ENCODE results near the gene TRPV5. TPM values are rescaled to one million over a fixed set of nuclear protein-coding genes. Genes with fewer than 3 reads are reported as not detected.

The TRPV5 gene
- total and polyA plus RNA-seq, 2 donors (not counting 3 experiments of a cell fraction or from before 2014, with no cell fraction given): not detected

DNA sequence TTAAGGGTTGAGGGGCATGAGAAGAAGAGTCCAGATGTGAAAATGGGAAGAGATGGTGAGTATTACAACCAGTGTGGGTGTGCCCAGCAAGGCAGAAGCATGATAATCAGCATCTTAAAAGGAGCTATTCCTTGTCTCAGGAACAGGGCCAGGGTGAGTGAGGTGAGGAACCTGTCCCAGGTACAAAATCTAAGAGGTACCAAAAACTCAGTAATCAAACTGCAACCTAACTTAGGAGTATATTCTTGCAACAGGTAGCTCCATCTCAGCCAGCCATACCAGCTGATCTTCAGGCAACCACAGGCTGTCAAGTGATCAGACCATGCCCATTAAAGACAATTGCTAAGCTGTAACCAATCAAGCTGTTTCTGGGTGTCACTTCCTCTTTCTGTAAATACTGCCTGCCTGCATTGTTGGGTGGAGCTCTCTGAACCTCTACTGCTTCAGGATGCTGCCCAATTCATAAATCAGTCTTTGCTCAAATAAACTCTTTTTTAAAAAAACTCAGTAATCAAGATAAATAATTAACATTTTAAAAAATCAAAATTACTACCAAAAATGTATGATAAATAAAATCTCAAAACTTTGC, 21.2 kb upstream of the TRPV5 start:
- FAIRE-seq: no peak
- dilution Hi-C loops (cut with MboI; ENCODE audit: extremely low pct_ligation_motif_present, low sequenced_read_pairs): no loop called here
- no peaks in the 10 kb centered on the region for H3K4me1 ChIP-seq (ENCODE audit: control insufficient read depth, extremely low read depth, insufficient read depth, low read length)
- no peaks in the 10 kb centered on the region for H3K9me1 ChIP-seq (replicated peaks; ENCODE audit: control insufficient read depth, extremely low read depth, insufficient read depth, low read length)
- H2AFZ ChIP-seq (ENCODE audit: low read depth, low read length): no peak overlapping the region
- ChIA-PET POLR2A (no interaction called here), CTCF (interaction anchor here (0.8 to 0.9 kb wide), 2 partner anchors 14 to 47 kb away, joined by 3 read pairs; no protein-coding TSS in a partner anchor)
- no peak overlapping the region for H3K4me3 ChIP-seq (replicated peaks in 1 of 3; ENCODE audit: insufficient read depth in 1 of 3, low read depth in 1 of 3, low read length in 3 of 3)
- H3K36me3 ChIP-seq (ENCODE audit: control insufficient read depth in 2 of 2, extremely low read depth in 1 of 2, insufficient read depth in 2 of 2, low read length in 2 of 2): no peaks in the 10 kb centered on the region
- H3K27ac ChIP-seq (ENCODE audit: insufficient read depth, low read depth, low read length): no peak overlapping the region
- H3K9ac ChIP-seq (replicated peaks; ENCODE audit: extremely low read depth, insufficient read depth, low read length): no peak overlapping the region
- no peaks in the 10 kb centered on the region for H3K27me3 ChIP-seq (ENCODE audit: control insufficient read depth in 2 of 2, insufficient read depth in 2 of 2, low read length in 2 of 2)
- no peaks in the 10 kb centered on the region for H4K20me1 ChIP-seq (replicated peaks; ENCODE audit: control insufficient read depth, extremely low read depth, insufficient read depth, low read length)
- no peak for DNase-seq (ENCODE audit: low read depth, low spot score)
- BruUV-seq (replicated peaks): no TSS peak
- TF ChIP-seq EZH2 (IDR thresholded peaks at IDR 0.05; ENCODE audit: borderline replicate concordance, low read depth, low read length, severe bottlenecking) (no peak), GATA2 (IDR thresholded peaks at IDR 0.05; ENCODE audit: insufficient read depth, insufficient read length, low read depth, low read length) (no peak), JUN (IDR thresholded peaks at IDR 0.05; ENCODE audit: borderline replicate concordance, insufficient read depth, insufficient read length, low read depth) (no peak), POLR2AphosphoS5 (IDR thresholded peaks at IDR 0.05; ENCODE audit: insufficient read depth, low read depth, low read length) (no peak), MYC (IDR thresholded peaks at IDR 0.05; ENCODE audit: low read depth, low read length) (no peak), FOS (IDR thresholded peaks at IDR 0.05; ENCODE audit: borderline replicate concordance, insufficient read depth, low read length) (no peak), POLR2A (IDR thresholded peaks at IDR 0.05; ENCODE audit: low read depth, low read length) (no peak)
- TF ChIP-seq, protein P1, sequence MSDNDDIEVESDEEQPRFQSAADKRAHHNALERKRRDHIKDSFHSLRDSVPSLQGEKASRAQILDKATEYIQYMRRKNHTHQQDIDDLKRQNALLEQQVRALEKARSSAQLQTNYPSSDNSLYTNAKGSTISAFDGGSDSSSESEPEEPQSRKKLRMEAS (IDR thresholded peaks at IDR 0.05; ENCODE audit: insufficient read depth, insufficient read length): no peak
- TF ChIP-seq, protein P2, sequence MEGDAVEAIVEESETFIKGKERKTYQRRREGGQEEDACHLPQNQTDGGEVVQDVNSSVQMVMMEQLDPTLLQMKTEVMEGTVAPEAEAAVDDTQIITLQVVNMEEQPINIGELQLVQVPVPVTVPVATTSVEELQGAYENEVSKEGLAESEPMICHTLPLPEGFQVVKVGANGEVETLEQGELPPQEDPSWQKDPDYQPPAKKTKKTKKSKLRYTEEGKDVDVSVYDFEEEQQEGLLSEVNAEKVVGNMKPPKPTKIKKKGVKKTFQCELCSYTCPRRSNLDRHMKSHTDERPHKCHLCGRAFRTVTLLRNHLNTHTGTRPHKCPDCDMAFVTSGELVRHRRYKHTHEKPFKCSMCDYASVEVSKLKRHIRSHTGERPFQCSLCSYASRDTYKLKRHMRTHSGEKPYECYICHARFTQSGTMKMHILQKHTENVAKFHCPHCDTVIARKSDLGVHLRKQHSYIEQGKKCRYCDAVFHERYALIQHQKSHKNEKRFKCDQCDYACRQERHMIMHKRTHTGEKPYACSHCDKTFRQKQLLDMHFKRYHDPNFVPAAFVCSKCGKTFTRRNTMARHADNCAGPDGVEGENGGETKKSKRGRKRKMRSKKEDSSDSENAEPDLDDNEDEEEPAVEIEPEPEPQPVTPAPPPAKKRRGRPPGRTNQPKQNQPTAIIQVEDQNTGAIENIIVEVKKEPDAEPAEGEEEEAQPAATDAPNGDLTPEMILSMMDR (IDR thresholded peaks at IDR 0.05; ENCODE audit: extremely low read depth in 1 of 2, insufficient read depth in 1 of 2, low read depth in 1 of 2, low read length in 2 of 2): no peak
- H3K9me3 ChIP-seq (replicated peaks; ENCODE audit: control insufficient read depth, insufficient read depth, low read length): no peaks in the 10 kb centered on the region
- no peaks in the 10 kb centered on the region for H3K79me2 ChIP-seq (ENCODE audit: control insufficient read depth, insufficient read depth, low read length)
- intact Hi-C loops (cut with micrococcal nuclease): no loop called here
- no peak overlapping the region for H3K4me2 ChIP-seq (ENCODE audit: insufficient read depth, low read length)
